ENCODE measurements around the gene PALM. TPM values are rescaled to one million over a fixed set of nuclear protein-coding genes. Genes with fewer than 3 reads are reported as not detected.

The PALM gene
- polyA plus RNA-seq, 1 donor (not counting 4 experiments of a cell fraction or from before 2014, with no cell fraction given) = not detected

- dilution Hi-C loops (cut with MboI; ENCODE audit: extremely low pct_ligation_motif_present, low sequenced_read_pairs) = no loop called here
- no peak for FAIRE-seq
- no peak overlapping the region for H3K4me2 ChIP-seq (ENCODE audit: control insufficient read depth, extremely low read depth, insufficient read depth, low read depth, low read length)
- DNase-seq (ENCODE audit: low read depth, low spot score) = no peak
- H3K9me3 ChIP-seq (ENCODE audit: control insufficient read depth, low read depth, low read length) = no peaks in the 10 kb centered on the region
- no peaks in the 10 kb centered on the region for H3K4me1 ChIP-seq (ENCODE audit: control insufficient read depth, extremely low read depth, insufficient read depth, low read length)
- H3K27ac ChIP-seq (ENCODE audit: control insufficient read depth, insufficient read depth, low read length) = no peak overlapping the region
- H3K4me3 ChIP-seq (ENCODE audit: control insufficient read depth in 2 of 3, extremely low read depth in 1 of 3, insufficient read depth in 2 of 3, low read depth in 1 of 3, low read length in 3 of 3) = no peak overlapping the region
- H4K20me1 ChIP-seq (ENCODE audit: control insufficient read depth, extremely low read depth, insufficient read depth, low read length) = no peaks in the 10 kb centered on the region
- TF ChIP-seq CTCF (optimal IDR thresholded peaks at IDR 0.05 in 1 of 3, IDR thresholded peaks at IDR 0.05 in 1 of 3, conservative IDR thresholded peaks at IDR 0.05 in 1 of 3; ENCODE audit: extremely low read depth in 1 of 3, insufficient read depth in 2 of 3, low read length in 3 of 3) (peak in 1 of 3 experiments; percentile 22), EZH2 (IDR thresholded peaks at IDR 0.05; ENCODE audit: low read length) (no peak)
- no peaks in the 10 kb centered on the region for H3K36me3 ChIP-seq (ENCODE audit: control insufficient read depth in 2 of 2, extremely low read depth in 1 of 2, insufficient read depth in 2 of 2, low read length in 2 of 2)
- no peak overlapping the region for H2AFZ ChIP-seq (ENCODE audit: control insufficient read depth, low read length)
- no peaks in the 10 kb centered on the region for H3K79me2 ChIP-seq (ENCODE audit: control insufficient read depth, insufficient read depth, low read length)
- H3K27me3 ChIP-seq (ENCODE audit: control insufficient read depth, extremely low read depth, insufficient read depth, low read length) = no peaks in the 10 kb centered on the region
- no peaks in the 10 kb centered on the region for H3K9me1 ChIP-seq (ENCODE audit: control insufficient read depth, extremely low read depth, insufficient read depth, low read length)
- no peak overlapping the region for H3K9ac ChIP-seq (ENCODE audit: control insufficient read depth, extremely low read depth, insufficient read depth, low read length)
Measured at GRCh38 chr19:741506-742131, 32.9 kb downstream of the PALM start.

GRCh38 chr19:742540-743075 lies 33.9 kb downstream of the PALM start:
- H3K4me3 ChIP-seq (ENCODE audit: control insufficient read depth in 2 of 3, extremely low read depth in 1 of 3, insufficient read depth in 2 of 3, low read depth in 1 of 3, low read length in 3 of 3) = no peak overlapping the region
- DNase-seq (ENCODE audit: low read depth, low spot score) (no peak), FAIRE-seq (no peak)
- no peaks in the 10 kb centered on the region for H3K79me2 ChIP-seq (ENCODE audit: control insufficient read depth, insufficient read depth, low read length)
- no peak overlapping the region for H3K27ac ChIP-seq (ENCODE audit: control insufficient read depth, insufficient read depth, low read length)
- H2AFZ ChIP-seq (ENCODE audit: control insufficient read depth, low read length) = no peak overlapping the region
- no peak overlapping the region for H3K9ac ChIP-seq (ENCODE audit: control insufficient read depth, extremely low read depth, insufficient read depth, low read length)
- TF ChIP-seq EZH2 (IDR thresholded peaks at IDR 0.05; ENCODE audit: low read length) = no peak
- dilution Hi-C loops (cut with MboI; ENCODE audit: extremely low pct_ligation_motif_present, low sequenced_read_pairs) = no loop called here
- H3K4me1 ChIP-seq (ENCODE audit: control insufficient read depth, extremely low read depth, insufficient read depth, low read length) = no peaks in the 10 kb centered on the region
- H3K9me1 ChIP-seq (ENCODE audit: control insufficient read depth, extremely low read depth, insufficient read depth, low read length) = no peaks in the 10 kb centered on the region
- no peaks in the 10 kb centered on the region for H3K27me3 ChIP-seq (ENCODE audit: control insufficient read depth, extremely low read depth, insufficient read depth, low read length)
- H3K36me3 ChIP-seq (ENCODE audit: control insufficient read depth in 2 of 2, extremely low read depth in 1 of 2, insufficient read depth in 2 of 2, low read length in 2 of 2) = no peaks in the 10 kb centered on the region
- H3K4me2 ChIP-seq (ENCODE audit: control insufficient read depth, extremely low read depth, insufficient read depth, low read depth, low read length) = no peak overlapping the region
- peaks cover under 1% of the 10 kb centered on the region for H3K9me3 ChIP-seq (ENCODE audit: control insufficient read depth, low read depth, low read length)
- H4K20me1 ChIP-seq (ENCODE audit: control insufficient read depth, extremely low read depth, insufficient read depth, low read length) = no peaks in the 10 kb centered on the region
